HepG2 (cell line): ENCODE data around the gene PGAP3. TPM values are rescaled to one million over a fixed set of nuclear protein-coding genes. Genes with fewer than 3 reads are reported as not detected.
A peak's percentile ranks its signal among the peaks of the same experiment; 100 is the strongest.

Experiments
- ARNT2 ChIP-seq: sonication (generic); formaldehyde crosslinking; IDR thresholded peaks from 2 replicates; pipeline ENCODE4 v1.8.0; 2022; ENCODE audit warnings: mild to moderate bottlenecking, low read depth, missing genetic modification reagents, moderate library complexity
- CENPX ChIP-seq: sonication (generic); formaldehyde crosslinking; IDR thresholded peaks from 2 replicates; pipeline ENCODE4 v1.9.0; 2021; ENCODE audit warnings: mild to moderate bottlenecking, missing genetic modification reagents, moderate library complexity
- IRF2 ChIP-seq: IDR thresholded peaks from 2 replicates; pipeline ENCODE4 v1.6.1; 2018; ENCODE audit warnings: missing genetic modification reagents, missing compliant biosample characterization
- KDM5B ChIP-seq: sonication (generic); formaldehyde crosslinking; IDR thresholded peaks from 2 replicates; pipeline ENCODE4 v1.4.0; 2020; ENCODE audit warnings: missing genetic modification reagents, mild to moderate bottlenecking, borderline replicate concordance
- MED1 ChIP-seq: sonication (generic); formaldehyde crosslinking; IDR thresholded peaks from 2 replicates; pipeline ENCODE4 v1.4.0; 2020; ENCODE audit warnings: missing genetic modification reagents
- MIER2 ChIP-seq: IDR thresholded peaks from 2 replicates; pipeline ENCODE4 v1.6.1; 2016; ENCODE audit warnings: missing biosample characterization, missing genetic modification reagents
- MIXL1 ChIP-seq: IDR thresholded peaks from 2 replicates; pipeline ENCODE4 v1.6.1; 2016
- NCOA5 ChIP-seq: sonication (generic); formaldehyde crosslinking; IDR thresholded peaks from 2 replicates; pipeline ENCODE4 v1.4.0; 2020; ENCODE audit warnings: missing genetic modification reagents
- NFKB2 ChIP-seq: sonication (generic); formaldehyde crosslinking; IDR thresholded peaks from 2 replicates; pipeline ENCODE4 v1.4.0; 2020; ENCODE audit warnings: missing genetic modification reagents, borderline replicate concordance
- NONO ChIP-seq, 2 experiments: fragments of 450-650 bp in 1 of 2; sonication (generic) in 1 of 2; formaldehyde crosslinking in 1 of 2; IDR thresholded peaks in 1 of 2; conservative IDR thresholded peaks in 1 of 2; 2 replicates each; pipeline versions ENCODE4 v1.6.1 to v1.8.0; 2017 to 2022; ENCODE audit warnings: mild to moderate bottlenecking in 1 of 2, missing genetic modification reagents in 1 of 2, moderate library complexity in 1 of 2
- PTBP1 ChIP-seq: fragments of 200-400 bp; formaldehyde crosslinking; IDR thresholded peaks from 2 replicates; pipeline ENCODE4 v1.6.1; 2018; ENCODE audit warnings: low read length, low read depth; ENCODE audit not compliant: poor library complexity, severe bottlenecking
- RARA ChIP-seq: IDR thresholded peaks from 2 replicates; pipeline ENCODE4 v1.6.1; 2016; ENCODE audit warnings: missing genetic modification reagents, missing compliant biosample characterization
- SCMH1 ChIP-seq: sonication (generic); formaldehyde crosslinking; IDR thresholded peaks from 2 replicates; pipeline ENCODE4 v1.9.0; 2021; ENCODE audit warnings: missing genetic modification reagents, mild to moderate bottlenecking, borderline replicate concordance
- SP4 ChIP-seq: sonication (generic); formaldehyde crosslinking; IDR thresholded peaks from 2 replicates; pipeline ENCODE4 v1.8.1; 2023; ENCODE audit warnings: mild to moderate bottlenecking, missing genetic modification reagents
- SPEN ChIP-seq: sonication (generic); formaldehyde crosslinking; IDR thresholded peaks from 2 replicates; pipeline ENCODE4 v1.5.1; 2020; ENCODE audit warnings: low read depth, mild to moderate bottlenecking, missing genetic modification reagents
- SRSF1 ChIP-seq: fragments of 200-400 bp; formaldehyde crosslinking; optimal IDR thresholded peaks from 2 replicates; pipeline ENCODE3; 2017; ENCODE audit warnings: mild to moderate bottlenecking, low read depth, low read length, moderate library complexity
- STAG1 ChIP-seq: sonication (generic); formaldehyde crosslinking; IDR thresholded peaks from 2 replicates; pipeline ENCODE4 v1.4.0; 2020; ENCODE audit warnings: missing genetic modification reagents
- ZBTB42 ChIP-seq: sonication (generic); formaldehyde crosslinking; IDR thresholded peaks from 2 replicates; pipeline ENCODE4 v1.5.0; 2020; ENCODE audit warnings: mild to moderate bottlenecking, missing genetic modification reagents
- ZMAT3 ChIP-seq: sonication (generic); formaldehyde crosslinking; conservative IDR thresholded peaks from 2 replicates; pipeline ENCODE4 v1.7.0; 2021; ENCODE audit warnings: missing genetic modification reagents
- ZNF260 ChIP-seq: sonication (generic); formaldehyde crosslinking; IDR thresholded peaks from 2 replicates; pipeline ENCODE4 v1.4.0; 2020; ENCODE audit warnings: missing genetic modification reagents, low read depth, mild to moderate bottlenecking, borderline replicate concordance
- ZNF44 ChIP-seq: sonication (generic); formaldehyde crosslinking; IDR thresholded peaks from 2 replicates; pipeline ENCODE4 v1.5.1; 2020; ENCODE audit warnings: mild to moderate bottlenecking, missing genetic modification reagents
- ZNF558 ChIP-seq: sonication (generic); formaldehyde crosslinking; IDR thresholded peaks from 2 replicates; pipeline ENCODE4 v1.9.0; 2022; ENCODE audit warnings: mild to moderate bottlenecking, missing genetic modification reagents, borderline replicate concordance
- ZNF614 ChIP-seq: IDR thresholded peaks from 2 replicates; pipeline ENCODE4 v1.6.1; 2018; ENCODE audit warnings: missing biosample characterization, missing genetic modification reagents, inconsistent platforms, borderline replicate concordance
- ZNF746 ChIP-seq: sonication (generic); formaldehyde crosslinking; IDR thresholded peaks from 2 replicates; pipeline ENCODE4 v1.8.0; 2022; ENCODE audit warnings: mild to moderate bottlenecking, missing genetic modification reagents
- ZNF792 ChIP-seq: IDR thresholded peaks from 2 replicates; pipeline ENCODE4 v1.6.1; 2016
- polyA plus RNA-seq, 8 experiments: library from polyadenylated mRNA; depleted of rRNA in 3 of 8; stranded (reverse) in 7 of 8; unstranded in 1 of 8; fragments of >200 nt; fragmentation: Illumina TruSeq in 4 of 8; extraction: Trizol in 4 of 8; gene quantifications; 2 replicates each; pipeline versions ENCODE4 v1.2.1 to v1.2.3, GENCODE V29; 2011 to 2016; ENCODE audit warnings: low read depth in 4 of 8, missing spikeins in 1 of 8, mixed read lengths in 1 of 8; ENCODE audit not compliant: insufficient read depth in 1 of 8
- total RNA-seq, 5 experiments: library from RNA; depleted of rRNA; stranded (reverse); fragments of >200 nt; fragmentation: Illumina TruSeq; extraction: Trizol; gene quantifications; 2 replicates each; pipeline ENCODE4 v1.2.3, GENCODE V29; 2016; ENCODE audit warnings: low read depth in 1 of 5
- TF ChIP-seq, protein P1 (sequence below): IDR thresholded peaks from 2 replicates; pipeline ENCODE4 v1.4.0; 2020; ENCODE audit warnings: mild to moderate bottlenecking, missing genetic modification reagents

Gene PGAP3
- total and polyA plus RNA-seq, 2 of the 13 experiments (the other 11 are each of a cell fraction or from before 2014, with no cell fraction given) = 11.9 to 14.6 TPM

- peak; percentile 49 for TF ChIP-seq SRSF1
- TF ChIP-seq ZMAT3 (CRISPR knock-in tag) = peak; percentile 32; the same call in 1 of the 2 replicates
- no peak; the same call in 1 of the 2 replicates for TF ChIP-seq RARA (CRISPR knock-in tag)
- peak; percentile 88; the same call in 1 of the 2 replicates for TF ChIP-seq IRF2
- peak; percentile 78 for TF ChIP-seq SP4 (CRISPR knock-in tag)
- TF ChIP-seq MIER2 = peak; percentile 9; the same call in 1 of the 2 replicates
- peak; percentile 82; the same call in 1 of the 2 replicates for TF ChIP-seq NFKB2 (CRISPR knock-in tag)
- TF ChIP-seq ZNF260 (CRISPR knock-in tag) = no peak
- TF ChIP-seq ZBTB42 = 0 out of 2 replicates have a peak, but pooled peaks have one; percentile 62
- TF ChIP-seq MIXL1 (CRISPR knock-in tag) = peak; percentile 46
- TF ChIP-seq MED1 (CRISPR knock-in tag) = peak; percentile 66; the same call in 1 of the 2 replicates
- peak; percentile 70; the same call in 1 of the 2 replicates for TF ChIP-seq ZNF614 (CRISPR knock-in tag)
- TF ChIP-seq ZNF44 (CRISPR knock-in tag) = no peak
- TF ChIP-seq NCOA5 (CRISPR knock-in tag) = 0 out of 2 replicates have a peak, but pooled peaks have one; percentile 17
- TF ChIP-seq SCMH1 (CRISPR knock-in tag) = no peak
- TF ChIP-seq CENPX (CRISPR knock-in tag) = no peak
- peak; percentile 19; the same call in 1 of the 2 replicates for TF ChIP-seq STAG1 (CRISPR knock-in tag)
- no peak for TF ChIP-seq NONO (IDR thresholded peaks at IDR 0.05)
- TF ChIP-seq NONO (CRISPR knock-in tag; conservative IDR thresholded peaks at IDR 0.05) = peak; percentile 77; the same call in 1 of the 2 replicates
- peak; percentile 28; the same call in 1 of the 2 replicates for TF ChIP-seq KDM5B (CRISPR knock-in tag)
- peak; percentile 80; the same call in 1 of the 2 replicates for TF ChIP-seq ARNT2 (CRISPR knock-in tag)
- TF ChIP-seq ZNF558 (CRISPR knock-in tag) = peak; percentile 32; the same call in 1 of the 2 replicates
- peak; percentile 28; the same call in 1 of the 2 replicates for TF ChIP-seq ZNF792 (CRISPR knock-in tag)
- TF ChIP-seq ZNF746 (CRISPR knock-in tag) = no peak; the same call in 1 of the 2 replicates
- peak; percentile 40 for TF ChIP-seq PTBP1
- TF ChIP-seq SPEN (CRISPR knock-in tag) = peak; percentile 61
- TF ChIP-seq, protein P1, sequence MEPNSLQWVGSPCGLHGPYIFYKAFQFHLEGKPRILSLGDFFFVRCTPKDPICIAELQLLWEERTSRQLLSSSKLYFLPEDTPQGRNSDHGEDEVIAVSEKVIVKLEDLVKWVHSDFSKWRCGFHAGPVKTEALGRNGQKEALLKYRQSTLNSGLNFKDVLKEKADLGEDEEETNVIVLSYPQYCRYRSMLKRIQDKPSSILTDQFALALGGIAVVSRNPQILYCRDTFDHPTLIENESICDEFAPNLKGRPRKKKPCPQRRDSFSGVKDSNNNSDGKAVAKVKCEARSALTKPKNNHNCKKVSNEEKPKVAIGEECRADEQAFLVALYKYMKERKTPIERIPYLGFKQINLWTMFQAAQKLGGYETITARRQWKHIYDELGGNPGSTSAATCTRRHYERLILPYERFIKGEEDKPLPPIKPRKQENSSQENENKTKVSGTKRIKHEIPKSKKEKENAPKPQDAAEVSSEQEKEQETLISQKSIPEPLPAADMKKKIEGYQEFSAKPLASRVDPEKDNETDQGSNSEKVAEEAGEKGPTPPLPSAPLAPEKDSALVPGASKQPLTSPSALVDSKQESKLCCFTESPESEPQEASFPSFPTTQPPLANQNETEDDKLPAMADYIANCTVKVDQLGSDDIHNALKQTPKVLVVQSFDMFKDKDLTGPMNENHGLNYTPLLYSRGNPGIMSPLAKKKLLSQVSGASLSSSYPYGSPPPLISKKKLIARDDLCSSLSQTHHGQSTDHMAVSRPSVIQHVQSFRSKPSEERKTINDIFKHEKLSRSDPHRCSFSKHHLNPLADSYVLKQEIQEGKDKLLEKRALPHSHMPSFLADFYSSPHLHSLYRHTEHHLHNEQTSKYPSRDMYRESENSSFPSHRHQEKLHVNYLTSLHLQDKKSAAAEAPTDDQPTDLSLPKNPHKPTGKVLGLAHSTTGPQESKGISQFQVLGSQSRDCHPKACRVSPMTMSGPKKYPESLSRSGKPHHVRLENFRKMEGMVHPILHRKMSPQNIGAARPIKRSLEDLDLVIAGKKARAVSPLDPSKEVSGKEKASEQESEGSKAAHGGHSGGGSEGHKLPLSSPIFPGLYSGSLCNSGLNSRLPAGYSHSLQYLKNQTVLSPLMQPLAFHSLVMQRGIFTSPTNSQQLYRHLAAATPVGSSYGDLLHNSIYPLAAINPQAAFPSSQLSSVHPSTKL (CRISPR knock-in tag) = peak; percentile 17
Observed at GRCh38 chr17:39687546-39688474, at the start of gene PGAP3 (continued).
